Right lobe of liver (tissue), 4 donors: Measurements from ENCODE around the gene LRRC46.

Experiments used
- POLR2A ChIP-seq: fragments of 450-650 bp; IDR thresholded peaks from one replicate; pipeline ENCODE4 v1.6.1; 2017; ENCODE audit warnings: antibody characterized with exemption, mild to moderate bottlenecking
- TF ChIP-seq, protein P1 (sequence below), 4 donors: fragments of 200-600 bp in 3 of 4; fragments of 450-650 bp in 1 of 4; IDR thresholded peaks; one replicate each; pipeline versions ENCODE4 v1.5.1 to v1.8.0; 2016 to 2022; ENCODE audit warnings: antibody characterized with exemption in 4 of 4, mild to moderate bottlenecking in 2 of 4
- donor health status: DM: no; HTN: no; CAD: no.
- donor health status: DM: no; HTN: no; CAD: no.
- donor health status: DM: no; HTN: yes; CAD: no.

DNA sequence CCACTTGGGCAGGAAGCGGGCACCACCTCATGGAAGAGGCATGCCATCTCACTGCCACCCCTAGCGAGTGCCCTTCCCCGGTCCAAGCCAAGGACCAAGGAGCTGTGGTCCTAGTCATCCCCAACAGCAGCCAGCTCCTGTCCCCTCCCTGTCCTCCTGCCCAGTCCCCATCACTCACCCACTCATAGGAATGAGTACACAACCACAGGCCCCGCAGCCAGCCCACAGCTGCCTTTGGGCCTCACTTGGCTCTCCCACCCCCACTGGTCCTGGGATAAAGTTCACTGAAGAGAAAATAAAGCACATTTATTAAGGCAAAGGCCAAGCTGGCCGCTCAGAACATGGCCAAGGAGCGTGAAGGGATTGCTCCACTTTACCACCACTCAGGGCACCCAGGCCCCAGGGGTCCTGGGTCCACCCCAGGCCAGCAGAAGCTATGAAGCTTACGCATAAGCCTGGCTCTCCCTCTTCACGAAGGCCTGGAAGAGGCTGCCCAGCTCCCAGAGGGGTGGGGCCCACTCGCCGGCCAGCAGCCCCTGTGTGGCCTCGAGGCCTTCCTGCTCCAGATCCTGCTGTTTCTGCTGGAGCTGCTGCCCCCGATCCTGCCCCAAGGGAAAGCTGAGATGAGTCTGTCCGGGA lies 6.0 kb downstream of the LRRC46 start:
- TF ChIP-seq, protein P1, sequence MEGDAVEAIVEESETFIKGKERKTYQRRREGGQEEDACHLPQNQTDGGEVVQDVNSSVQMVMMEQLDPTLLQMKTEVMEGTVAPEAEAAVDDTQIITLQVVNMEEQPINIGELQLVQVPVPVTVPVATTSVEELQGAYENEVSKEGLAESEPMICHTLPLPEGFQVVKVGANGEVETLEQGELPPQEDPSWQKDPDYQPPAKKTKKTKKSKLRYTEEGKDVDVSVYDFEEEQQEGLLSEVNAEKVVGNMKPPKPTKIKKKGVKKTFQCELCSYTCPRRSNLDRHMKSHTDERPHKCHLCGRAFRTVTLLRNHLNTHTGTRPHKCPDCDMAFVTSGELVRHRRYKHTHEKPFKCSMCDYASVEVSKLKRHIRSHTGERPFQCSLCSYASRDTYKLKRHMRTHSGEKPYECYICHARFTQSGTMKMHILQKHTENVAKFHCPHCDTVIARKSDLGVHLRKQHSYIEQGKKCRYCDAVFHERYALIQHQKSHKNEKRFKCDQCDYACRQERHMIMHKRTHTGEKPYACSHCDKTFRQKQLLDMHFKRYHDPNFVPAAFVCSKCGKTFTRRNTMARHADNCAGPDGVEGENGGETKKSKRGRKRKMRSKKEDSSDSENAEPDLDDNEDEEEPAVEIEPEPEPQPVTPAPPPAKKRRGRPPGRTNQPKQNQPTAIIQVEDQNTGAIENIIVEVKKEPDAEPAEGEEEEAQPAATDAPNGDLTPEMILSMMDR (IDR thresholded peaks at IDR 0.05): no peak
- no peak for TF ChIP-seq POLR2A
